GM23248 (cell line): ENCODE measurements around the gene EMSY. TPM values are rescaled to one million over a fixed set of nuclear protein-coding genes. Genes with fewer than 3 reads are reported as not detected.
"Not testable (repeated sequence)": the region's sequence is repeated elsewhere in the genome, so short reads cannot be mapped to it uniquely, and the experiment has no call there.

ENCODE experiments used
- DNase-seq: peaks from one replicate; pipeline ENCODE4 v3.0.0-alpha.2; 2015
- H2AFZ ChIP-seq: fragments of 200-600 bp; sonication (generic); 2 replicates; pipeline ENCODE4 v1.6.1; 2016; ENCODE audit warnings: antibody characterized with exemption
- H3F3A ChIP-seq: fragments of 200-600 bp; sonication (generic); 2 replicates; pipeline ENCODE4 v1.6.1; 2016; ENCODE audit warnings: mild to moderate bottlenecking, antibody characterized with exemption, mixed run types; ENCODE audit not compliant: insufficient read depth
- H3K27ac ChIP-seq: fragments of 200-600 bp; sonication (generic); 2 replicates; pipeline ENCODE4 v1.5.1; 2016; ENCODE audit warnings: mild to moderate bottlenecking
- H3K27me3 ChIP-seq: fragments of 200-600 bp; sonication (generic); replicated peaks from 2 replicates; pipeline ENCODE4 v1.6.1; 2016; ENCODE audit warnings: mild to moderate bottlenecking; ENCODE audit not compliant: insufficient read depth
- H3K36me3 ChIP-seq: fragments of 200-600 bp; sonication (generic); 2 replicates; pipeline ENCODE4 v1.6.1; 2016; ENCODE audit warnings: low read depth, mild to moderate bottlenecking
- H3K4me1 ChIP-seq: fragments of 200-600 bp; sonication (generic); 2 replicates; pipeline ENCODE4 v1.6.1; 2016; ENCODE audit warnings: mild to moderate bottlenecking; ENCODE audit not compliant: insufficient read depth
- H3K4me2 ChIP-seq: fragments of 200-600 bp; sonication (generic); one replicate; pipeline ENCODE4 v1.6.1; 2016; ENCODE audit warnings: mild to moderate bottlenecking; ENCODE audit not compliant: unreplicated experiment
- H3K4me3 ChIP-seq: fragments of 200-600 bp; sonication (generic); 2 replicates; pipeline ENCODE4 v1.5.1; 2016; ENCODE audit warnings: mild to moderate bottlenecking
- H3K79me2 ChIP-seq: fragments of 200-600 bp; sonication (generic); 2 replicates; pipeline ENCODE4 v1.6.1; 2016; ENCODE audit warnings: mild to moderate bottlenecking; ENCODE audit not compliant: insufficient read depth
- H3K9ac ChIP-seq: fragments of 200-600 bp; sonication (generic); 2 replicates; pipeline ENCODE4 v1.6.1; 2016; ENCODE audit warnings: mild to moderate bottlenecking
- H3K9me2 ChIP-seq: fragments of 200-600 bp; sonication (generic); 2 replicates; pipeline ENCODE4 v1.6.1; 2016; ENCODE audit warnings: mixed run types, mild to moderate bottlenecking, moderate library complexity; ENCODE audit not compliant: insufficient read depth
- H3K9me3 ChIP-seq: fragments of 200-600 bp; sonication (generic); one replicate; pipeline ENCODE4 v1.6.1; 2017; ENCODE audit warnings: low read depth
- H4K20me1 ChIP-seq: fragments of 200-600 bp; sonication (generic); 2 replicates; pipeline ENCODE4 v1.6.0; 2016; ENCODE audit not compliant: insufficient read depth
- EZH2 ChIP-seq: fragments of 200-600 bp; sonication (generic); IDR thresholded peaks from 2 replicates; pipeline ENCODE4 v1.6.1; 2018; ENCODE audit warnings: antibody characterized with exemption, mild to moderate bottlenecking; ENCODE audit not compliant: insufficient read depth, poor library complexity, severe bottlenecking
- EZH2phosphoT487 ChIP-seq: fragments of 200-600 bp; sonication (generic); IDR thresholded peaks from 2 replicates; pipeline ENCODE4 v1.6.1; 2018; ENCODE audit warnings: antibody characterized with exemption, moderate library complexity, mild to moderate bottlenecking, low read depth; ENCODE audit not compliant: insufficient read depth
- WGBS, 2 experiments: methylation state at CpG; one replicate each; pipeline ENCODE4 v1.1.6; 2015 to 2017; ENCODE audit warnings: low lambda C conversion rate in 2 of 2, low coverage in 1 of 2; ENCODE audit errors: missing lambda C conversion rate in 2 of 2; 5-methylcytosine and 5-hydroxymethylcytosine counted together
- in situ Hi-C: fragments of 300-500 bp; cut with MboI; formaldehyde crosslinking; loops from 2 replicates; pipeline ENCODE4 v1.15.0; 2020
- polyA plus RNA-seq: library from polyadenylated mRNA; unstranded; fragments of >200 nt; fragmentation: Nextera tagmentation; extraction: Ambion mirVana; gene quantifications from 2 replicates; pipeline ENCODE4 v1.2.1, GENCODE V29; 2016
- total RNA-seq: library from RNA; depleted of rRNA; stranded (reverse); fragments of >200 nt; shearing (Covaris generic); gene quantifications from 2 replicates; pipeline ENCODE4 v1.2.3, GENCODE V29; 2014

EMSY gene
- total and polyA plus RNA-seq, 2 experiments from 2014 or later, result 10.9 to 14.6 TPM

DNA sequence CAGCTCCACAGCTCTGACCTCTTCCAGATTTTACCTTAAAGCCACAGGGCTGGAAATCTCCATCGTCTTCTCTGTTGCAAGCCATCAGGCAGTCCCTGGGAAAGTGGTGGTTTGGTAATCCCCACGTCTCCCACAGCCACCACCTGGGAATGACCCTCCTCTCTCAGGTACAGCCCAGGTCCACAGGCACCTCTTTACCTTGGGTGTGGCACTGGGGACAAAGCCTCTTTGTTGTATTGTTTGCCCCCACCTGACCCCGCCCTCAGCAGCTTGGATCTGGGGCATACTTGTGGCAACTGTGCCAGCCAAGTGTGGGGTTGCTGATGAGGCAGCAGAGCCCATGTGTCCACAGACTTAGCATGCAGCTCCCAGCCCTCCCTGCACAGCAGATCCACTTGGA lies 148.1 kb downstream of the EMSY start:
- in situ Hi-C loops, result loop anchor here (5.0 kb wide), 1 partner anchor 89 kb away; no protein-coding TSS in a partner anchor

DNA sequence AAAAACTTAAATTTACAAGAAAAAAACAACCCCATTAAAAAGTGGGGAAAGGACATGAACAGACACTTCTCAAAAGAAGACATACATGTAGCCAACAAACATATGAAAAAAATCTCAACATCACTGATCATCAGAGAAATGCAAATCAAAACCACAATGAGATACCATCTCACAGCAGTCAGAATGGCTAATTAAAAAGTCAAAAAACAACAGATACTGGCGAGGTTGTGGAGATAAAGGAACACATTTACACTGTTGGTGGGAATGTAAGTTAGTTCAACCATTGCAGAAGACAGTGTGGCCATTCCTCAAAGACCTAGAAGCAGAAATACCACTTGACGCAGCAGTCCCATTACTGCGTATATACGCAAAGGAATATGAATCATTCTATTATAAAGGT lies 150.3 kb downstream of the EMSY start:
- H3K9me3 ChIP-seq, H3K4me3 ChIP-seq, DNase-seq, H3K4me1 ChIP-seq, H3K9me2 ChIP-seq, H4K20me1 ChIP-seq, H3K27ac ChIP-seq, H2AFZ ChIP-seq, H3K36me3 ChIP-seq, H3K79me2 ChIP-seq, H3K9ac ChIP-seq, H3F3A ChIP-seq, H3K4me2 ChIP-seq, H3K27me3 ChIP-seq, in situ Hi-C loops: not testable (repeated sequence)
- 74 to 83% methylated on average over 4 of the region's 4 CpGs for WGBS, 2 experiments

More for the DNA sequence above, 148.1 kb downstream of the EMSY start:
- H3K4me3 ChIP-seq, result no peak overlapping the region
- no peaks in the 10 kb centered on the region for H4K20me1 ChIP-seq
- no peak overlapping the region for H3K27ac ChIP-seq
- no peak overlapping the region for H3K4me2 ChIP-seq
- no peaks in the 10 kb centered on the region for H3K9me2 ChIP-seq
- no peaks in the 10 kb centered on the region for H3K4me1 ChIP-seq
- WGBS, 2 experiments, result 49 to 74% methylated on average over 3 of the region's 3 CpGs
- H3K9me3 ChIP-seq, result no peaks in the 10 kb centered on the region
- H3K27me3 ChIP-seq, result no peaks in the 10 kb centered on the region; the same call in 1 of the 2 replicates
- no peak for TF ChIP-seq EZH2
- no peak for TF ChIP-seq EZH2phosphoT487
- DNase-seq, result no peak
- no peaks in the 10 kb centered on the region for H3K79me2 ChIP-seq
- no peaks in the 10 kb centered on the region for H3F3A ChIP-seq
- H3K36me3 ChIP-seq, result no peaks in the 10 kb centered on the region
- no peak overlapping the region for H3K9ac ChIP-seq
- no peak overlapping the region for H2AFZ ChIP-seq

DNA sequence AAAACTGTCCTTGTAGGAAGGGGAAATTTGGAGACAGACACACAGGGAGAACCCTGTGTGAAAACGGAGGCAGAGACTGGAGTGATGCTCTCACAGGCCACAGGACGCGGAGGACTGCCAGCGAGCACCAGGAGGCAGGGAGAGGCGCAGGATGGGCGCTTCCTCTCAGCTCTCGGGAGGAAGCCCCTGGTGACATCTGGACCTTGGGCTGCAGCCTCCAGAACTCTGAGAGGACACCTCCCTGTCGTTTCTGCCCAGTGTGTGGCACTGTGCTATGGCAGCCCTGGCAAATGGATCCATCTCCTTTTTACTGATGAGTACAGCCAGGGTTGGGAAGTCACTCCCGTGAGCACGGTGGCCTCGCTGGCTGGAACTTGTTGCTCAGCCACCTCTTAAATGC lies 151.8 kb downstream of the EMSY start:
- Histone ChIP-seq H3K36me3 (no peaks in the 10 kb centered on the region), H2AFZ (no peak overlapping the region), H3F3A (no peaks in the 10 kb centered on the region), H4K20me1 (no peaks in the 10 kb centered on the region), H3K9me3 (no peaks in the 10 kb centered on the region), H3K9me2 (no peaks in the 10 kb centered on the region), H3K27me3 (no peaks in the 10 kb centered on the region; the same call in 1 of the 2 replicates), H3K4me3 (no peak overlapping the region), H3K79me2 (no peaks in the 10 kb centered on the region), H3K9ac (no peak overlapping the region), H3K27ac (no peak overlapping the region), H3K4me1 (no peaks in the 10 kb centered on the region), H3K4me2 (no peak overlapping the region)
- DNase-seq, result no peak
- in situ Hi-C loops, result no loop called here
- WGBS, 2 experiments, result 74 to 80% methylated on average over 10 to 11 of the region's 11 CpGs
- no peak for TF ChIP-seq EZH2
- no peak for TF ChIP-seq EZH2phosphoT487

DNA sequence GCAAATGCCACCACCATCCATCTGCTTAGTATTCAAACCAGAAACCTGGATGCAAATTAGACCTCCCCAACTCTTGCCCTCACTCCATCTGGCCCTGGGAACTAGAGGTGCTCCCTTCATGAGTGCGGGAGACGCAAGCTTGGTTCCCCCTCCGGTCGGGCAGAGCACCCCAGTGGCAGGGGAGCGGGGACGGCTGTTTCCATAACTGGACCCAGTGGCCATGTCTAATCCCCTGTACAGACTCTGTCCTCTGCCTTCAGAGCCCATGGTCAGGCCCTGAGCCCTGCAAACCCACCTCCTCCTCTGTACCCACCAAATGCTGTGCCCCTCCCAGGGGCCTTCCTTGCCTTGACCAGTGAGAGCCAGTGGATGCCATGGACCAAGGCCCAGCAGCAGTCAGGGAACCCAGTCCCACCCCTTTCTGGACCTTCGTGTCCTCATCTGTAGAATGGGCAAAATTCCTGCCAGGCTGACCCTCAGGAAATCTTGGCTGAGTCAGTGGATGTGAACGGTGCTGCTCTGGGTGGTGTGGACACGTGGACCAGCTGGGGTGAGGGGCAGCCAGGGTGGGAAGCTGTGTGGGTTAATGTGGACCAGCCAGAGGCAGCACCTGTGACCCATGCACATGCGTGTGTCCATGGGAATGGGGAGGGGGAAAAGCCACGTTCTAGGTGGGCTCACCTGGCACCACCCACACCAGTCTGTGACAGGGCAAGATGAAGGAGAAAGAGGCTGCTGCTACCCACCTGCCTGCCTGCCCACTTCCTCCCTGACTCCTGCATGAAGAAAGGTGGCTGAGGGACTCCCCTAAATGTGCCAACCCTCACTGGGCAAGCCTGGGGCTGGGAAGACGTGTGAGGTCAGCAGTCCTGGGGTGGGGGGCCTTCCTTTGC lies 153.0 kb downstream of the EMSY start:
- Histone ChIP-seq H3K9me3 (no peaks in the 10 kb centered on the region), H3K27ac (no peak overlapping the region), H3K4me2 (no peak overlapping the region), H4K20me1 (no peaks in the 10 kb centered on the region), H3K4me1 (peaks cover under 1% of the 10 kb centered on the region; the same call in 1 of the 2 replicates), H3K27me3 (no peaks in the 10 kb centered on the region; the same call in 1 of the 2 replicates), H3K9ac (no peak overlapping the region), H3K79me2 (no peaks in the 10 kb centered on the region), H3K9me2 (no peaks in the 10 kb centered on the region), H3K36me3 (no peaks in the 10 kb centered on the region), H2AFZ (no peak overlapping the region), H3F3A (no peaks in the 10 kb centered on the region), H3K4me3 (no peak overlapping the region)
- 53 to 54% methylated on average over 12 of the region's 12 CpGs for WGBS, 2 experiments
- TF ChIP-seq EZH2phosphoT487, result no peak
- in situ Hi-C loops, result no loop called here
- no peak for DNase-seq
